GM18502 (cell line): Measurements from ENCODE around the gene CAPNS2.

Experiments used
- ATAC-seq: cut with Tn5 transposase; IDR thresholded peaks from one replicate; pipeline ENCODE4 v1.9.1; 2021; ENCODE audit warnings: mild to moderate bottlenecking; ENCODE audit not compliant: unreplicated experiment, poor library complexity

Gene CAPNS2

DNA sequence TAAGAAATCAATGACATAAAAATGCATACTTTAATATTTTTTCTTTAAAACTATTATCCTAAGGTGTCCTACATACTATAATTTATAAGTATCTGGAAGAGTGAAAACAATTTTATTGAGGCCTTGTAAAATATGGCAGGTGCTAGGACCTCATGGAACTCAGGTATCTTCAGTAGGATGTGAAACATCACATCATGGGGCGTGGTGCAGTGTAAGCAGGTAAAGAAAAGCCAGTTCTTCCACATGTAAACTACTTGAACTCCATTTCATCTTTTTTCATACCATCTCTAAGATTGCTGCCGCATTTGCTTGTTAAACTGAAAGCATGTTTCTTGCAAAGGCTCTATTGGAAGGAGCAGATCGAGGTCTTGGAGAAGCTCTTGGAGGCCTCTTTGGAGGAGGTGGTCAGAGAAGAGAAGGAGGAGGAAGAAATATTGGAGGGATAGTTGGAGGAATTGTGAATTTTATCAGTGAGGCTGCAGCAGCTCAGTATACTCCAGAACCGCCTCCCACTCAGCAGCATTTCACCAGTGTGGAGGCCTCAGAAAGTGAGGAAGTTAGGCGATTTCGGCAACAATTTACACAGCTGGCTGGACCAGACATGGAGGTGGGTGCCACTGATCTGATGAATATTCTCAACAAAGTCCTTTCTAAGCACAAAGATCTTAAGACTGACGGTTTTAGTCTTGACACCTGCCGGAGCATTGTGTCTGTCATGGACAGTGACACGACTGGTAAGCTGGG is at the start of gene CAPNS2:
Gene CAPNS2, plus strand, starts transcription at position 253 of the 744 bp plus-strand sequence. Its CDS starts 73 bp downstream, at position 326.
- no peak for ATAC-seq

DNA sequence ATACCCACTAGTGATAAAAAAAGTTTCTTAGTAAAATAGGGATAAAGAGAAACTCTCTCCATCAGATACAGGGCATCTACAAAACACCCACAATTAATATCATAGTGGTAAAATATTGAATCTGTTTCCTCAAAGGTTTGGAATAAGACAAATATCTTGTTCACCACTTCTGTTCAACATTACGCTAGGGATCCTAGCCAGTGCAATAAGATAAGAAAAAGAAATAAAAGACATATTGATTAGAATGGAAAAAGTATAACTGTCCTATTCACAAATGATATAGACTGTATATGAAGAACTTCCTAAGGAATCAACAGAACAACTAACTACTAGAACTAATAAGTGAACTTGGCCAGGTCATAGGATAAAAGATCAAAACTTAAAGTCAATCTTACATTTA is 44.7 kb upstream of the CAPNS2 start:
- no peak for ATAC-seq

DNA sequence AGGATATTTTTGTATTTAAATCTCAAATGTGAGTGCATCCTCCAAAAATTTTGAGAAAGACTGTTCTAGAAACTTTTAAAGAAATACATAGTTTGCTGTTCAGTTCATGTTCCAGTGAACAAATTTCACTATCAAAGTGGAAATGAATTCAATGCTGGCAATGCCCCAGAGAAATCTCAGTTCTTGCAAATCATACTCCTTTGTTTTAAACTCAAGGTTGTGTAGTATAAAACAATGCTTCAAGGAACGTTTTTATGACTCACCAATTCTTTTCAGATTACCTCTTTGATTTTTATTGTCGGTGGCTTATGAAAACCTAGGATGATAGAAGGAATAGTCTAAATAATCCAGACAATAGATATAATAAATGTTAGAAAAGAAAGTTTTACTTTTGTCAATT is 40.0 kb upstream of the CAPNS2 start:
- ATAC-seq: no peak

DNA sequence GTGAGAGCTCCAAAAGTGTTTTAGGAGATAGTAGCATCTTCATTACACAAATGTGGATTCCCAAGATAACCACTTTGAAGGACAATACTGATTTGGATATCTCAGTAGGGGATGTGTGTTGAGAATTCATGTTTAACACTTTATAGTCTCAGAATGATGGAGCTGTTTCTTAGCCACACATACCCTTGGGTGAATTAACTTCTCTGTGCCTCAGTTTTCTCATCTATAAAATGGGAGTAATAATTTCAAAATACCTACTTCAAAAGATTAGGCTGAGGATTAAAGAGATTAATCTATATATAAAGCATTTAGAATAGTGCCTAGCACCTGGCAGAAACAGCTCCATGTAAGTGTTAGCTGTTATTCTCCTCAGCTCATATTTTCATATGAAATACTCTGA is 38.6 kb upstream of the CAPNS2 start:
- no peak for ATAC-seq

DNA sequence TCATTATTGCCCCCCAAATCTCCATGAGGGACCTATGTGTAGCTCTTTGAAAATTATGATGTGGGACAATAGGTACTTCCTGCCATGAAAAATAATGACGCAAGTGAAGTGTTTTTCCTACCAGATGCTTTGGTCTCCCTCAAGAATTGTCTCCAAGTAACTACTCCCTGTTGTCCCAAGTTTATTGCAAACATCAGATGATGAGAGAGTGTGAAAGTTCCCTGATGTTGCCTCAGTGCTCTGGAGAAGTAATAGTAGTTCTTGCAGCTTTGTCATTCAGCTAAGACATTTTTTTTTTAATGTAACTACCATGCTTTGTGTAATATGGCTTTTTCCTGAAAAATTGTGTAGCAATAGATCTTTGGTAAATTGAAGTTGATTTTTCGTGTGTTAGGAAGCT is 37.5 kb upstream of the CAPNS2 start:
- ATAC-seq: no peak

DNA sequence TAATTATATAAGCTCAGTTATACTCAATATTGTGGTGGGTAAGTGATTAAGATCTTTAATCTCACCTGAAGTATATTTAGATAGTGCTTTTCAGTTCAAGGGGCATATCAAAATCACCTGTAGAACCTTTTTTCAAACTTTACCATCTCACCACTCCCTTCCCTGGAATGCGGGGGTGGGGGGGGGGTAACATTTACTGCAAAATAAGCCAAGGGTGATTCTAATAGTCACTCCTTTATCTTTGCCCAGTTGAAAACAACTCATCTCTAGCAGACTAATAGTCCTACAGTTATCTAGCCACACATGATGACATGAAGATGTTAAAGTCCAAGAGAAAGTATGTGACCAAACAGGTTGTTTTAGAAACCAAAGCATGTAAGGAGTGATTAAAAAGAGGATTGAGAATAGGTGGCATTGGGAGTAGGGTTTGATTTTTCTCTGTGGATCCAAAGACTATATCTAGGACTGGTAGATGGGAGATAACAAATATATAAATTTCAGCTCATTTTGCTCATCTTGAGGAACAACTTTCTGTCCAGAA is 36.1 kb upstream of the CAPNS2 start:
- ATAC-seq: no peak

DNA sequence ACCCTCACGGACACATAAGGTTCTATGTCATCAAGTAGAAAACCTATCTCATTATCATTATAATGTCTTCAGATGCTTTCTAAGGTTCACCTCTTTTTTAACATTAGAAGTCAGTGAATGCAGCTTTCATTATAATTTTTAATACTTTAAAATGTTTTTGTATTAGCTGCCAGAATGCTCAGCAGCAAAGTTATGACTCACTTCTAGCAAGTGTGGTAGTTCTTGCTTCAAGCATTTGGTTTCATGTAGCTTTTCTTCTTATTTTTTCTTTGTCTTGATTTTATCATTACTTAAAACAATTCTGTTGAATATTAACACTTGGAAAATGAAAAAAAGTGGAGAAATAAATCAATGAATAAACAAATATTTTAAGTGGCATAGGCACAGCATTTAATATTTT is 34.3 kb upstream of the CAPNS2 start:
- ATAC-seq: no peak

DNA sequence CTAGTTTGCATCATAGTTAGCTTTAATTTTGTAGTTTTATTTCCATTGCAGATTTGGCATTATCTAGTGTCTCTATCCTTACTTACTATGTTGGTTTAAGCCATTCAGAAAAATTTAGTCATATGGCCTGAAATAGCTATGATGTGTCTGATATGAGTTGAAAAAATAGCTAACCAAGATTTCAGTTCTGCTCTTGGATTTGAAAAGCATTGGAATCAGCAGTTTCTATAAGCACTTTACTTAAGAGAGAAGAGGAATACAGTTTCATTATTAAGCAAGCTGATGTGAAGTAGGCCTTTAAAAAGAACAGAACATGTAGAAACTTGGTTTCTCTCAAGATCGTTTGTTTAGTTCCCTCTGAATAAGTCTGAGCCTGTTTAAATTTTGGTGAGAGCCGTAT is 31.7 kb upstream of the CAPNS2 start:
- no peak for ATAC-seq

DNA sequence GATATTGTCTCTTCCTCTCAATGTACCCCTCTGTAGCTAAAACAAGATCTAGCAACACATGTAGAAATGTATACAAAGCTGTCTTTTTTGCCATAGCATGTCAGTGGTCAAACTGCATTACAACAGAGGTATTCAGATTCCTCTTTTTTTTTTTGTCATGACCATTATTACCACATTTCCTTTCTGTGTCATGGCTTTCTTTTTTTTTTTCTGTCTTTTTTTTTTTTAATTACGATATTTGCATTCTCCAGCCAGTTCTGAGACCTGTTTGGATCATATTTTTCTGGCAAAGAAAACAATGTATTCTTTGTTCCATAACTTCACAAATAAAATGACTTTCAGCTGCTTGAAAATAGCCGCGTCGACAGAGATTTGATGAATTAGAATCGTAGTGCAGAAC is 27.4 kb upstream of the CAPNS2 start:
- ATAC-seq: no peak

DNA sequence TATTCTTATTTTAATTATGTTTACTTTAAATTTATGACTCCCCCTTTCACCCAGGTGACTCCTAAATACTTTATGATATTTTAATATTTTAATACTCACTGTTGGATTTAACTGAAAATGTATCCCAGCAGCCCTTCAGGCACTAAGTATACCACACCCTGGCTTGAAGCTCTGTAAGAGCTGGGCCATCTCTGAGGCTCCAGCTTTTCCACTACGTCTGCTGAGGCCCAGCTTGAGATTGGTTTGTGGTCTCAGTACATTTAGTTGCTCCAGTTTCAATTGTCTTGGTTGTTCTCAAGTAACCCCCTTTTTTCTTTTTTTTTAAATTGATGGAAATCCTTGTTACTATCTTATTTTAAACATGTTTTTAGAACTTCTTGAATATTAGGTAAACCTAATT is 27.0 kb upstream of the CAPNS2 start:
- no peak for ATAC-seq

DNA sequence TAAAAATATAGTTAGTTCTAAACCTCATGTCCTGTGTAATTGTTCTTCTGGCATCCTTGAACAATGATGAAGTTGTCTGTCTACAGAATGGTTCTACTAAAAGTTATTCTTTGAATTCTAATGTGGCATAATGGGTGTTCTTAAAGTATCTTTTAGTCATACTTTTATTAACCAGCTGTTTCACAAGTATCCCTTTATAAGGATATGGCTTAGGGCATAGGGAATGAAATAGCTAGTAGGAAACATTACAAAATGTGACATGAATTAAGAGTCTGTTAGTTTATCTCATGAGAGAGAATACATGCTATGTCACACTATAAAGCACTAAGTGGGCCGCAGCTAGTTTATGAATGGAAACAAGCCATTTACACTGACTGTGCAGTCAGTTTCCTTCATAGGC is 26.3 kb upstream of the CAPNS2 start:
- no peak for ATAC-seq

DNA sequence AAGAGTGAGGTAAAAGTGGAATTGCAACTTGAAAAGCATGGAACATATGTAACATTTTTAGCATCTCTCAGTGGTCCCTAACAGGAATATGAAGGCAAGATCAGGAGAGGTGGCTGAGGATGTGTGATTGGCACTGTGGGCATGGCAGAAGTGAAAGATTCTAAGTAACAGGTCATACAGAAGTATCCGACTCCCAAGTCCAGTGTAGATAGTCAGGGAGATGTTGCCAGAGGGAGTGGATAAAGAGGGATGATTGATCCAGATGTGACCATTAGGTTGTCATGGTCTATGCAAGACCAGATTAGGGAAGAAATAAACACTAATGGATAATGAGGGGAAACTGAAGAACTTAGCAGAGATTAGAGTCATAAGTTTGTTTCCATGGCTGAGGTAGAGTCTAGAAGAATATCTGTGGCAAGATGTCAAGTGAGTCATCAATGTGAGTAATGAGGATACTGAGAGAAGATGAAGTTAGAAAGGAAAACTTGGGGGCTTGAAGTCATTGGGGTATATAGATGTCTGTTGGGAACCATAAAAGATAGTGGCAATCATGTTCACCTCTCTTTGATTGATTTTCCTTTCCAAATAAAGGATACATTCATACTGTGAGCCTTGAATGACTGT is 23.9 kb upstream of the CAPNS2 start:
- ATAC-seq: no peak

DNA sequence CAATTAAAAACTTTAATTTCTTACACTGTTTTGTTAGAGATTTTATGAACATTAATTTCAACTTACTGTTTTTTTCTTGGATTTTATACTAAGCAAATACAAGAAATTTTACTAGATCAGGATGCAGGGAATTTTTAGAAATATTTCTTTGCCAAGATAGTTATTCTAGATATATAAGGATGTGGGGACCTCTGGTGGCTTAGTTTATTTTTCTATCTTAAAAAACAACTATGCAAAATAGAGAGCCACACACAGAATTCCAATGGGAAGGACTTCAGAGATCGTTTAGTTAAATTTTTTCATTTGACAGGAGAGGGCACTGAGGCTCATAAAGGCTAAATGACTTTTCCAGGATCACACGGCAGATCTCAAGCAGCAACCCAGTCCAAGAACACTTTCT is 23.0 kb upstream of the CAPNS2 start:
- no peak for ATAC-seq

DNA sequence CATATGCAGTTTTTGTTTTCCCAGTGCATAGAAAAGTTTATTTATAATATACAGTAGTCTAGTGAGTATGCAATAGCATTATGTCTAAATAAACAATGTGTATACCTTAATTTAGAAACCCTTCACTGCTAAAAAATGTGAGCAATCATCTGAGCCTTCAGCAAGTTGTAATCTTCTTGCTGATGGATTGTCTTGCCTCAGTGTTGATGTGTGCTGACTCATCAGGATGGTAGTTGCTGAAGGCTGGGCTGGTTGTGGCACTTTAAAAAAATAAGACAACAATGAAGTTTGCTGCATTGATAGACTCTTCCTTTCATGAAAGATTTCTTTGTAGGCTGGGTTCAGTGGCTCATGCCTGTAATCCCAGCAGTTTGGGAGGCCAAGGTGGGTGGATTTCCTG is 13.9 kb upstream of the CAPNS2 start:
- ATAC-seq: no peak

DNA sequence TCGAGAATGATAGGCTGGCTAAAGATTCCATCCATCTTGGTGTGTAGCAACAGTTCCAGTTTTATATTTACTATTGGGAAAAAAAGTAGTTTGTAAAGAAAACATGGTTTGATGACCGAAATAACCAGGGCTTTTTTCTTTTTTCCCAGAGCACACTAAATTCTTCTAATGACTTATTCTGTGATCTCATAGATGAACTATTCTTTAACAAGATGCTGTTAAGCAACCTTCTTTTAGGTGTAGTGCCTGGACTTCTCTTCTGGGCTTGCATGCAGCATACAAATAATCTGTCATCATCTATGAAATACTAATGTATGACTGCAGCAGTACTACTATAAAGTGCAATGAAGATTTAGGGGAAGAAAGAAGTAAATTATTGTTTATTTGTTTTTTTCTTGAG is 11.0 kb upstream of the CAPNS2 start:
- no peak for ATAC-seq

DNA sequence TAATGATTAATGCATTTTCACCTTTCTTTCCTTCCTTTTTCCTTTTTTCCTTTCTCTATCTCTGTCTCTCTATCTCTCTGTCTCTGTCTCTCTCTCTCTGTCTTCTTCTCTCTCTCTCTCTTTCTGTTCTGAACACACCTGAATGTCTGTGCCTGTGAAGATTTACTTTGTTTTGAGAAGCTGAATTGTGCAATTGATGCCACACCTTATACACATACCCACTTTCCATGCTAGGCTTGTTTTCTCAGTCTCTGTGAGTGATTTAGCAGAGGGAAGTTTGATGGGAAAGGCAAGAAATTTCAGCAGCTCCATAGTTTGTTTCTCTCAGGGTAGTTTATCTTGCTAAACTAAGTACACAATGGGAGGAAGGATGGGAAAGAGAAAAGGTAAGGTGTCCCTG is 9.3 kb upstream of the CAPNS2 start:
- ATAC-seq: no peak

DNA sequence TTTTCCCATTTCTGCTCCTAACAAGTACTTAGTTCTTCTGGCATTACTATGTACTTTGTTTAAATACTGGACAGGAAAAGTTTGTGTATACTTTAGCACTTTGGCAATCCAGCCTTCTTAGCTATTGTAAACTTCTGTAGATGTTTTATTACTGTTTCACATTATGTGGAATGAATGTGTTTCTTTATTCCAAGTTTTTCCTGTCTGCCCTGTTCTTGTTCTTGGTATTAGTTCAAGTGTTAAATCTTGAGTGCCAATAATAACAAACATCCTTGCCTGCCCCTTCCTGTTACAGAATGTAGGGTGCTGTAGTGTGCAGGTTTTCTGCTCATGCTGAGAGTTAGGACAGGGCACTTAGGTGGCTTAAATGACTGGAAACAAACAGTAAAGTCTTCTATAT is 7.3 kb upstream of the CAPNS2 start:
- no peak for ATAC-seq

DNA sequence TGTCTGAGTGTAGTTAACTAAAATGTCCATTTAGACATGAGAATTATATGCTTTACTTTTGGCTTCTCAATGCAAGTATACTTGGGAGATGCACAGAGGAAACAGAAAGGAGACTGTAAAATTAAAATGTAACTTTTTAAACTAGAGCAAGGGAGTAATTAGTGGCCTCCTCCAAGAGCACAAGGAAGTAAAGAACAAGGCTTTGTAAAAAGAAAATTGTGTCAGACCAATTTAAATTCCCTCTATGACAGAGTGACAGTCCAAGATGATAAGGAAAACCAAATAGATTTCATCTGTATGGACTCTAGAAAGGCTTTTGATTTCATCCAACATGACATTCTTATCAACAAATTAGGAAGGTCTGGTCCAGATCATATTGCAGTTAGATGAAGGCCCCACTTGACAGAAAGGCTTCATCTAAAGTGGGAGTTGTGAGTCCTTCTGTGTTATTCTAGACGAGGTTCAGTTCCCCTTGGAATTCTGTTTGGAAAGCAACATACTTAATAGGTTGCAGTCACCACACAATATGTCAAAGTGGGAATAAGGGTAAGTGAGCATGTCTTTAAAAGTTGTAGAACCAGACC is 6.5 kb upstream of the CAPNS2 start:
- ATAC-seq: no peak

DNA sequence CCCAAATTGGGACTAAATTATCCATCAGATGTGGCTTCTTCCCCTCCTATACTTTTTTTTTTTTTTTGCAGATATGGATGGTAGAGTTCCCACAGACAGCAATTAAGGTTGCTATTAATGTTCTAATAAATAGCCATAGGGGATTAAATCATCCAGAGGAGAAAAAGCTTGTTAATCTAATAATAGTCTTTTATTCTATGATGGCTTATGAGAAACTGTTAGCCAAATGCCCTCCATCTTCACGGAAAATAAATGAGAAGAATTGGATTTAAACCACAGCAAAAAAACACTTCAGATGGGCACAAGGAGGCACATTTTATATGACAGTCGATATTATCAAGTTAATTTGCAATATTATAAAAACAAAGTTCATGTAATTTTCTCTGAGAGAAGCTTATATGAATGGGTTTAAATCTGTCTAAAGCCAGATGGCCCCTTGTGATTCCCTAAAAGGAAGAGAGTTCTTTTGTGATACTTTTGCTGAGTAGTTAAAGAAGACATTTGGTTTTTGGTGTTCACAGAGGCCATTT is 5.1 kb upstream of the CAPNS2 start:
- ATAC-seq: no peak

DNA sequence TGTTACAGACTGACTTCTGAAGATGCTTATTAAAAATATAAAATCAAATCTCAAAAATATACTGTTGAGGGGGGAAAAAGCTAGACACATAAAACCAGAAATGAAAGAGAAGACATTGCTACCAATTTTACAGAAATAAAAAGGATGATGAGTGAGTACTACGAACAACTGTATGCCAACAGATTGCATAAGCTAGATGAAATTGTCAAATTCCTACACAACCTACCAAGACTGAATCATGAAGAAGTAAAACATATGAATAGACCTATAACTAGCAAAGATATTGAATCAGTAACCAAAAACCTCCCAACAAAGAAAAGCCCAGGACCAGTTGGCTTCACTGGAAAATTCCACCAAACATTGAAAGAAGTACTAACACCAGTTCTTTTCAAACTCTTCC is 3.5 kb upstream of the CAPNS2 start:
- ATAC-seq: no peak

DNA sequence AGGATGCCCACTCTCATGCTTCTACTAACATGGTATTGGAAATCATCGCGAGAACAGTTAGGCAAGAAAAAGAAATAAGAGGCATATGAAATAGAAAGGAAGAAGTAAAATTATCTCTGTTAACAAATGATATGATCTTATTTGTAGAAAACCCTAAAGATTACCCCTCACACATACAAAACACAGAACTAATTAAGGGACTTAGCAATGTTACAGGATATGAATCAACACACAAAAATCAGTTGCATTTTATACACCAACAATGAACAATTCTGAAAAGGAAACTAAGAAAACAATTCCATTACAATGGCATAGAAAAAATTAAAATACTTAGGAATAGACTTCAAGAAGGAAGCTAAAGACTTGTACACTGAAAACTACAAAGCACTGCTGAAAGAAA is 2.7 kb upstream of the CAPNS2 start:
- ATAC-seq: no peak
